DMS 273 (cell line): ENCODE measurements around the gene FGF10.

Experiments used
- DNase-seq: peaks from one replicate; lab custom pipeline; 2025; ENCODE audit not compliant: unreplicated experiment; lab: John Stamatoyannopoulos, UW

FGF10 gene

GRCh38 chr5:44358421-44358820 lies 30.8 kb downstream of the FGF10 start:
- no peak for DNase-seq

- DNase-seq = no peak
Measured at GRCh38 chr5:44356231-44356630, 33.0 kb downstream of the FGF10 start.

GRCh38 chr5:44345871-44346270 lies 43.3 kb downstream of the FGF10 start:
- DNase-seq = no peak

- DNase-seq = no peak
Measured at GRCh38 chr5:44336708-44337107, 52.5 kb downstream of the FGF10 start.

GRCh38 chr5:44334622-44335021 lies 54.6 kb downstream of the FGF10 start:
- DNase-seq = no peak

GRCh38 chr5:44332285-44332971 lies 56.8 kb downstream of the FGF10 start:
- DNase-seq = peak; percentile 65

- DNase-seq = no peak
Measured at GRCh38 chr5:44331471-44332050, 57.7 kb downstream of the FGF10 start.

GRCh38 chr5:44329716-44330115 lies 59.5 kb downstream of the FGF10 start:
- DNase-seq = no peak

GRCh38 chr5:44321144-44321725 lies 68.0 kb downstream of the FGF10 start:
- no peak for DNase-seq

GRCh38 chr5:44320188-44320587 lies 69.0 kb downstream of the FGF10 start:
- DNase-seq = no peak

GRCh38 chr5:44318883-44319282 lies 70.3 kb downstream of the FGF10 start:
- DNase-seq = no peak

GRCh38 chr5:44312374-44312773 lies 76.8 kb downstream of the FGF10 start:
- DNase-seq = no peak

GRCh38 chr5:44300551-44300950 lies 88.7 kb downstream of the FGF10 start:
- no peak for DNase-seq

- no peak for DNase-seq
Measured at GRCh38 chr5:44299394-44299793, 89.8 kb downstream of the FGF10 start.

- no peak for DNase-seq
Measured at GRCh38 chr5:44294516-44294915, 94.7 kb downstream of the FGF10 start.

- no peak for DNase-seq
Measured at GRCh38 chr5:44292736-44293135, 96.5 kb downstream of the FGF10 start.

GRCh38 chr5:44278469-44278868 lies 110.8 kb downstream of the FGF10 start:
- no peak for DNase-seq

- DNase-seq = no peak
Measured at GRCh38 chr5:44275908-44276307, 113.3 kb downstream of the FGF10 start.

GRCh38 chr5:44275329-44275728 lies 113.9 kb downstream of the FGF10 start:
- DNase-seq = no peak

- DNase-seq = no peak
Measured at GRCh38 chr5:44267909-44268308, 121.3 kb downstream of the FGF10 start.

- DNase-seq = no peak
Measured at GRCh38 chr5:44266882-44267576, 122.2 kb downstream of the FGF10 start.

- DNase-seq = no peak
Measured at GRCh38 chr5:44265713-44266112, 123.5 kb downstream of the FGF10 start.
